AG04450 (cell line): Measurements from ENCODE around the gene SBDS. TPM values are rescaled to one million over a fixed set of nuclear protein-coding genes. Genes with fewer than 3 reads are reported as not detected.

Experiments
- CTCF ChIA-PET: fragments of 300-600, 350-600 bp; formaldehyde crosslinking; extraction: SDS; loops from one replicate; lab custom pipeline; 2022; ENCODE audit warnings: antibody characterized with exemption, inconsistent platforms; lab: Charles Lee
- POLR2A ChIA-PET: fragments of 350-600 bp; formaldehyde crosslinking; extraction: SDS; loops from one replicate; lab custom pipeline; 2021; ENCODE audit warnings: antibody characterized with exemption, inconsistent platforms; lab: Yijun Ruan, JAX
- DNase-seq: peaks from one replicate; pipeline ENCODE4 v3.0.0-alpha.2; 2011; ENCODE audit warnings: low read depth, low spot score
- H3K27ac ChIP-seq: one replicate; pipeline ENCODE4 v1.5.1; 2012; ENCODE audit warnings: low read depth, low read length, control low read depth
- H3K27me3 ChIP-seq: one replicate; pipeline ENCODE4 v1.6.0; 2012; ENCODE audit warnings: low read length; ENCODE audit not compliant: control insufficient read depth, insufficient read depth
- H3K4me3 ChIP-seq: 2 replicates; pipeline ENCODE4 v1.5.1; 2011; ENCODE audit warnings: mild to moderate bottlenecking, low read depth, low read length, control low read depth
- H3K9me3 ChIP-seq: 2 replicates; pipeline ENCODE4 v1.5.1; 2012; ENCODE audit warnings: low read length; ENCODE audit not compliant: control insufficient read depth, insufficient read depth
- polyA plus RNA-seq: library from polyadenylated mRNA; depleted of rRNA; stranded (reverse); fragments of >200 nt; gene quantifications from 2 replicates; pipeline ENCODE4 v1.2.3, GENCODE V29; 2011
- TF ChIP-seq, protein P1 (sequence below): IDR thresholded peaks from 2 replicates; pipeline ENCODE4 v1.5.1; 2011; ENCODE audit warnings: low read depth, low read length, control low read depth, inconsistent platforms

SBDS gene
- polyA plus RNA-seq, 1 experiment: 119 TPM

DNA sequence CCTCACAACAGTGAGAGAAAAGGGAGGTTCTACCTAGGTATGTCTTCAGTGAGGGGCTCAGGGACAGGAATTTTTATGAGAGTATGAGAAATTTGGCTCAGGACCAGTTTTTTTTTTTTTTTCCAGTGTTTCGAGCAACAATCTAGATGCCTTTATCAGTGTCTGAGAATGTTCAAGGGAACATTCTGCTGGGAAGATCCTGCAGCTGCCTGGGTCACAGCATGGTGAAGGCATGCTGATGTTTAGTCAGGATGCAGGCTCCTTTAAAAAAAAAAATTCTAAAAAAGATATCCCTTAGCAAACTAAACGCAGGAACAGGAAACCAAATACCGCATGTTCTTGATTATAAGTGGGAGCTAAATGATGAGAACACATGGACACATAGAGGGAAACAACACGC lies 31.0 kb downstream of the SBDS start:
- TF ChIP-seq, protein P1, sequence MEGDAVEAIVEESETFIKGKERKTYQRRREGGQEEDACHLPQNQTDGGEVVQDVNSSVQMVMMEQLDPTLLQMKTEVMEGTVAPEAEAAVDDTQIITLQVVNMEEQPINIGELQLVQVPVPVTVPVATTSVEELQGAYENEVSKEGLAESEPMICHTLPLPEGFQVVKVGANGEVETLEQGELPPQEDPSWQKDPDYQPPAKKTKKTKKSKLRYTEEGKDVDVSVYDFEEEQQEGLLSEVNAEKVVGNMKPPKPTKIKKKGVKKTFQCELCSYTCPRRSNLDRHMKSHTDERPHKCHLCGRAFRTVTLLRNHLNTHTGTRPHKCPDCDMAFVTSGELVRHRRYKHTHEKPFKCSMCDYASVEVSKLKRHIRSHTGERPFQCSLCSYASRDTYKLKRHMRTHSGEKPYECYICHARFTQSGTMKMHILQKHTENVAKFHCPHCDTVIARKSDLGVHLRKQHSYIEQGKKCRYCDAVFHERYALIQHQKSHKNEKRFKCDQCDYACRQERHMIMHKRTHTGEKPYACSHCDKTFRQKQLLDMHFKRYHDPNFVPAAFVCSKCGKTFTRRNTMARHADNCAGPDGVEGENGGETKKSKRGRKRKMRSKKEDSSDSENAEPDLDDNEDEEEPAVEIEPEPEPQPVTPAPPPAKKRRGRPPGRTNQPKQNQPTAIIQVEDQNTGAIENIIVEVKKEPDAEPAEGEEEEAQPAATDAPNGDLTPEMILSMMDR: no peak
- Histone ChIP-seq H3K4me3 (no peak overlapping the region), H3K27ac (peak overlapping the region; percentile 21), H3K27me3 (no peaks in the 10 kb centered on the region), H3K9me3 (no peaks in the 10 kb centered on the region; the same call in 1 of the 2 replicates)
- ChIA-PET CTCF (no interaction called here), POLR2A (interaction anchor here (0.9 kb wide), 1 partner anchor 10 kb away, joined by 12 read pairs; no protein-coding TSS in a partner anchor)
- DNase-seq: peak; percentile 21

DNA sequence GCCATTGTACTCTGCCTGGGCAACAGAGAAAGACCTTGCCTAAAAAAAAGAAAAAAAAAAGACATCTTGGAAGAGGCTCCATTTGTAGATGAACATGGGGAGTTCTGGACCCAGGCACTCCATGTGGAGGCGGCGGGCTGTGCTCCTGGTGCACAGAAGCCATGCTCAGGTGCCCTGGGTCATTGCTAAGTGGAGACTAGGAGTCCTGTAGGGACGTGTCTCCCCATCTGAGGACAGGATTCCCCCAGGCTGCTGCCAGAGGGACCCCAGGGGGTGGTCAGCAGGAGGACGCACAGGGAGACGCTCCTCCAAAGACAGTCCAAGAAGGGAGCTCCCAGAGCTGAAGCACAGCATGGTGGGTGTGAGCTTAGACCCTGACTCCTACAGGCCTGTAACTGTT lies 34.3 kb downstream of the SBDS start:
- Histone ChIP-seq H3K9me3 (no peaks in the 10 kb centered on the region; the same call in 1 of the 2 replicates), H3K27ac (no peak overlapping the region), H3K27me3 (no peaks in the 10 kb centered on the region), H3K4me3 (no peak overlapping the region)
- POLR2A ChIA-PET: interaction anchor here (0.5 kb wide), 1 partner anchor 38 kb away, joined by 4 read pairs; no protein-coding TSS in a partner anchor
- no peak for DNase-seq
- CTCF ChIA-PET: no interaction called here
- TF ChIP-seq, protein P1: no peak

DNA sequence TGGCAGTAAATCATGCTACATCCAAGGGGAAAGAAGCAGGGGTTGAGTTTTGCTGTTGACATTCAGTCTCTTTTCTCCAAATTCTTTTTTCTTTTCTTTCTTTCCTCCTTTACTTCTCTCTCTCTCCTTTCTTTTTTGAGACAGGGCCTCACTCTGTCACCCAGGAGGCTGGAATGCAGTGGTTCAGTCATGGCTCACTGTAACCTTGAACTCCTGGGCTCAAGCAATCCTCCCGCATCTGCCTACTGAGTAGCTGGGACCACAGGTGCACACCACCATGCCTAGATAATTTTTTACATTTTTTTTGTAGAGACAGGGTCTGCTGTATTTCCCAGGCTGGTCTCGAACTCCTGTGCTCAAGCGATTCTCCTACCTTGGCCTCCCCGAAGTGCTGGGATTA lies 35.2 kb downstream of the SBDS start:
- TF ChIP-seq, protein P1: no peak
- POLR2A ChIA-PET: no interaction called here
- CTCF ChIA-PET: no interaction called here
- H3K4me3 ChIP-seq: no peak overlapping the region
- no peak for DNase-seq
- H3K9me3 ChIP-seq: no peaks in the 10 kb centered on the region; the same call in 1 of the 2 replicates
- H3K27me3 ChIP-seq: no peaks in the 10 kb centered on the region
- H3K27ac ChIP-seq: no peak overlapping the region

DNA sequence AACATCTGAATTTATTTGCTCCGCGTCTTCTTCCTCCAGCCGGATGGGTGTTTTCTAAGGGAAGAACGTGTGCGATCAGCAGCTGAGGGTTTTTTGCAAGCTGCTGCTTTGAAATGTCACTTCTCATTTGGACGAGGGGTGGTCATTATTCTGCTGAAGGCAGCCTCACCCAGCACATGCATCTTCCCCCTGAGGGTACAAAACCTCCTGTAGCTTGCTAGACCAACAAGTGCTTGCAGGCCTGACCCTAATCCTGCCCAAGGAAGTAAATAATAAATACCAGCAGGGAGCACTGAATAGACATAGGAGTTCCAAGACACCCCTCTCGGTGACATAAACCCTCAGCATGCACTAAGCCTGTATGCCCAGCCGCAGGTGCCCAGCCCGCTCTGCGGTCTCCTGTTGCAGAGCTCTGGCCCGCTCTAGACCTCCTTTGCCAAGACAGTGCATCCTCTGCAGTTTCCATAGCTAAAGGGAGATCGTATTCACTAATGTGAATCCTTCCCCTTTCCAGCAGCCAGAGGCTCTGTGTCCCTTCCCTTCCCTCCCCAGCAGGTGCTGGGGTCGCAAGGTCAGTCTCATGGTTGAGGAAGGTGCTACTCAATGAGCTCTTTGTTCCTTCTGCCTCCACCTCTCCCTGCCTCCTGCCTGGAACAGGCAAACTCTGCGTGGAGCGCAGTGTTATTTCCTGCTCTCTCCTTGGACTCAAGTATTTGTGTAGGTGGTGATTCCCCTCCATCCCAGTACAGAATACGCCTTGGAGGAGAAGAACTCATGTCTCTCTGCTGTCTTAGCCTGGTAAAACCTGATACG lies 36.6 kb downstream of the SBDS start:
- TF ChIP-seq, protein P1: no peak
- H3K4me3 ChIP-seq: no peak overlapping the region
- no peaks in the 10 kb centered on the region; the same call in 1 of the 2 replicates for H3K9me3 ChIP-seq
- DNase-seq: no peak
- CTCF ChIA-PET: no interaction called here
- H3K27ac ChIP-seq: no peak overlapping the region
- no peaks in the 10 kb centered on the region for H3K27me3 ChIP-seq
- POLR2A ChIA-PET: interaction anchor here (0.6 kb wide), 2 partner anchors 9 to 40 kb away, joined by 4 read pairs; no protein-coding TSS in a partner anchor
